K562 (cell line): ENCODE data around the gene SENP8.

Experiments
- ADNP ChIP-seq: fragments of 200-800 bp; sonication (Bioruptor generic); IDR thresholded peaks from 2 replicates; pipeline ENCODE4 v1.6.1; 2016; ENCODE audit warnings: missing genetic modification characterization, missing compliant biosample characterization
- BACH1 ChIP-seq: fragments of 200-800 bp; sonication (Bioruptor generic); IDR thresholded peaks from 2 replicates; pipeline ENCODE4 v1.6.1; 2016; ENCODE audit warnings: missing genetic modification characterization, missing compliant biosample characterization
- CREBBP ChIP-seq: IDR thresholded peaks from one replicate; pipeline ENCODE4 v1.6.1; 2012; ENCODE audit warnings: low read depth, mild to moderate bottlenecking, control low read depth, inconsistent platforms, low read length
- EP300 ChIP-seq: IDR thresholded peaks from 2 replicates; pipeline ENCODE4 v1.6.1; 2012; ENCODE audit warnings: low read length, improper control_type of control experiment
- EZH2 ChIP-seq: IDR thresholded peaks from 2 replicates; pipeline ENCODE4 v1.6.1; 2012; ENCODE audit warnings: low read depth, mild to moderate bottlenecking, inconsistent platforms, low read length, borderline replicate concordance
- GTF2F1 ChIP-seq: IDR thresholded peaks from 2 replicates; pipeline ENCODE4 v1.6.1; 2011; ENCODE audit warnings: low read depth, low read length, improper control_type of control experiment
- JUND ChIP-seq, 2 experiments: IDR thresholded peaks; 2 replicates in 1 of 2; 3 replicates in 1 of 2; pipeline ENCODE4 v1.6.1; 2011; ENCODE audit warnings: borderline replicate concordance in 2 of 2, low read depth in 2 of 2, low read length in 2 of 2, improper control_type of control experiment in 1 of 2, missing biosample characterization in 1 of 2, missing genetic modification characterization in 1 of 2, missing genetic modification reagents in 1 of 2
- KLF16 ChIP-seq: IDR thresholded peaks from 2 replicates; pipeline ENCODE4 v1.6.1; 2016; ENCODE audit warnings: antibody characterized with exemption
- POLR2A ChIP-seq: fragments of 450-650 bp; conservative IDR thresholded peaks from 2 replicates; pipeline ENCODE4 v1.6.1; 2016
- SP1 ChIP-seq: sonication (generic); formaldehyde crosslinking; IDR thresholded peaks from 2 replicates; pipeline ENCODE4 v1.8.1; 2022; ENCODE audit warnings: mild to moderate bottlenecking, missing genetic modification reagents
- ZNF212 ChIP-seq: fragments of 450-650 bp; formaldehyde crosslinking; IDR thresholded peaks from 2 replicates; pipeline ENCODE4 v1.4.0; 2020; ENCODE audit warnings: mild to moderate bottlenecking
- TF ChIP-seq, protein P1 (sequence below), 3 experiments: IDR thresholded peaks in 2 of 3; conservative IDR thresholded peaks in 1 of 3; 2 replicates each; pipeline ENCODE4 v1.5.1; 2011 to 2012; ENCODE audit warnings: low read length in 3 of 3, mild to moderate bottlenecking in 3 of 3, control low read depth in 2 of 3, improper control_type of control experiment in 1 of 3, inconsistent platforms in 1 of 3, low read depth in 1 of 3, mixed read lengths in 1 of 3, moderate library complexity in 1 of 3; ENCODE audit not compliant: insufficient read depth in 2 of 3
- TF ChIP-seq, protein P2 (sequence below): fragments of 250-450 bp; sonication (Bioruptor Pico); IDR thresholded peaks from 2 replicates; pipeline ENCODE4 v1.8.0; 2021; ENCODE audit warnings: borderline replicate concordance, mild to moderate bottlenecking, moderate library complexity; ENCODE audit not compliant: poor library complexity, severe bottlenecking

DNA sequence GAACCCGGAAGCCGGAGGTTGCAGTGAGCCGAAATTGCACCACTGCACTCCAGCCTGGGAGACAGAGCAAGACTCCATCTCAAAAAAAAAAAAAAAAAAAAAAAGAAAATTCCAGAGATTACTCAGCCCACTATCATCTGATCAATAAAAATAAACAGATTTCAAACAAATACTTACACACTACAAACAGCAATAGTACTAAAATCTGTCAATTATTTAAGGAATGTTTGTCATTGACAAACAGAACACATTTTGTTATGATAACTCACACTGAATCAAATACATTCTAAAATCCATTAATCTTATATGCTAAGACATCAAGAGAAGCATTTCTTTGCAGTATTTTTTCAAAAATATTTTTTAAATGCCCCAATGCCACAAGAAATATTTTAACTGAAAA, 7.8 kb upstream of the SENP8 start:
- TF ChIP-seq CREBBP (no peak), JUND (IDR thresholded peaks at IDR 0.05; ENCODE audit: borderline replicate concordance, low read depth, low read length) (no peak), JUND (tag; IDR thresholded peaks at IDR 0.05; ENCODE audit: borderline replicate concordance, low read depth, low read length) (no peak), BACH1 (tag) (no peak), ADNP (tag) (no peak), GTF2F1 (no peak), EZH2 (no peak), POLR2A (no peak), ZNF212 (CRISPR knock-in tag) (no peak), SP1 (CRISPR knock-in tag) (no peak), KLF16 (no peak), EP300 (no peak)
- TF ChIP-seq, protein P1, sequence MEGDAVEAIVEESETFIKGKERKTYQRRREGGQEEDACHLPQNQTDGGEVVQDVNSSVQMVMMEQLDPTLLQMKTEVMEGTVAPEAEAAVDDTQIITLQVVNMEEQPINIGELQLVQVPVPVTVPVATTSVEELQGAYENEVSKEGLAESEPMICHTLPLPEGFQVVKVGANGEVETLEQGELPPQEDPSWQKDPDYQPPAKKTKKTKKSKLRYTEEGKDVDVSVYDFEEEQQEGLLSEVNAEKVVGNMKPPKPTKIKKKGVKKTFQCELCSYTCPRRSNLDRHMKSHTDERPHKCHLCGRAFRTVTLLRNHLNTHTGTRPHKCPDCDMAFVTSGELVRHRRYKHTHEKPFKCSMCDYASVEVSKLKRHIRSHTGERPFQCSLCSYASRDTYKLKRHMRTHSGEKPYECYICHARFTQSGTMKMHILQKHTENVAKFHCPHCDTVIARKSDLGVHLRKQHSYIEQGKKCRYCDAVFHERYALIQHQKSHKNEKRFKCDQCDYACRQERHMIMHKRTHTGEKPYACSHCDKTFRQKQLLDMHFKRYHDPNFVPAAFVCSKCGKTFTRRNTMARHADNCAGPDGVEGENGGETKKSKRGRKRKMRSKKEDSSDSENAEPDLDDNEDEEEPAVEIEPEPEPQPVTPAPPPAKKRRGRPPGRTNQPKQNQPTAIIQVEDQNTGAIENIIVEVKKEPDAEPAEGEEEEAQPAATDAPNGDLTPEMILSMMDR (IDR thresholded peaks at IDR 0.05 in 2 of 3, conservative IDR thresholded peaks at IDR 0.05 in 1 of 3; ENCODE audit: insufficient read depth in 2 of 3, low read depth in 1 of 3, low read length in 3 of 3), result no peak
- TF ChIP-seq, protein P2, sequence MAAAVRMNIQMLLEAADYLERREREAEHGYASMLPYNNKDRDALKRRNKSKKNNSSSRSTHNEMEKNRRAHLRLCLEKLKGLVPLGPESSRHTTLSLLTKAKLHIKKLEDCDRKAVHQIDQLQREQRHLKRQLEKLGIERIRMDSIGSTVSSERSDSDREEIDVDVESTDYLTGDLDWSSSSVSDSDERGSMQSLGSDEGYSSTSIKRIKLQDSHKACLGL (CRISPR knock-in tag), result no peak
